Measurements from ENCODE around the gene ANXA4. TPM values are rescaled to one million over a fixed set of nuclear protein-coding genes. Genes with fewer than 3 reads are reported as not detected.
A peak's percentile ranks its signal among the peaks of the same experiment; 100 is the strongest.

ANXA4 gene
- total RNA-seq, 1 experiment from 2014 or later, result 183 TPM

- Histone ChIP-seq H3K9me3 (ENCODE audit: control insufficient read depth, insufficient read depth, low read depth, low read length) (no peaks in the 10 kb centered on the region), H3K4me3 (ENCODE audit: low read depth in 2 of 2, low read length in 2 of 2) (no peak overlapping the region), H3K27ac (ENCODE audit: low read length) (no peak overlapping the region), H3K4me1 (ENCODE audit: control insufficient read depth, insufficient read depth, low read length) (no peaks in the 10 kb centered on the region; the same call in 1 of the 2 replicates), H3K36me3 (ENCODE audit: control insufficient read depth, insufficient read depth, low read length) (peaks cover 3% of the 10 kb centered on the region; the same call in 1 of the 2 replicates), H3K27me3 (ENCODE audit: control insufficient read depth, insufficient read depth, low read length) (no peaks in the 10 kb centered on the region)
- intact Hi-C loops (cut with micrococcal nuclease; ENCODE audit: unreplicated experiment), result no loop called here
- in situ Hi-C loops (cut with HindIII; ENCODE audit: low pct_unique_long_range_greater_than_20kb, low sequenced_read_pairs), result no loop called here
- ChIA-PET CTCF (no interaction called here), POLR2A (no interaction called here)
- TF ChIP-seq CTCF (IDR thresholded peaks at IDR 0.05) (no peak), TCF7L2 (IDR thresholded peaks at IDR 0.05; ENCODE audit: low read depth, low read length) (no peak), SIN3A (IDR thresholded peaks at IDR 0.05; ENCODE audit: borderline replicate concordance, insufficient read depth, low read depth, low read length) (no peak), POLR2AphosphoS5 (IDR thresholded peaks at IDR 0.05; ENCODE audit: low read depth, low read length) (no peak), REST (IDR thresholded peaks at IDR 0.05; ENCODE audit: insufficient read depth in 1 of 2, low read depth in 2 of 2, low read length in 1 of 2) (no peak)
- ATAC-seq, result no peak
- TSS peak; percentile 27 for BruUV-seq (replicated peaks)
- no peak for DNase-seq (ENCODE audit: low read depth, low spot score)
These were observed 39.7 kb downstream of the ANXA4 start for GRCh38 chr2:69781321-69782248.

GRCh38 chr2:69784228-69784627 is 42.3 kb downstream of the ANXA4 start:
- BruUV-seq (replicated peaks), result no TSS peak
- H3K9me3 ChIP-seq (ENCODE audit: control insufficient read depth, insufficient read depth, low read depth, low read length), result no peaks in the 10 kb centered on the region
- ChIA-PET CTCF (no interaction called here), POLR2A (no interaction called here)
- no peaks in the 10 kb centered on the region; the same call in 1 of the 2 replicates for H3K4me1 ChIP-seq (ENCODE audit: control insufficient read depth, insufficient read depth, low read length)
- in situ Hi-C loops (cut with HindIII; ENCODE audit: low pct_unique_long_range_greater_than_20kb, low sequenced_read_pairs) (no loop called here), intact Hi-C loops (cut with micrococcal nuclease; ENCODE audit: unreplicated experiment) (no loop called here)
- H3K27me3 ChIP-seq (ENCODE audit: control insufficient read depth, insufficient read depth, low read length), result no peaks in the 10 kb centered on the region
- H3K4me3 ChIP-seq (ENCODE audit: low read depth in 2 of 2, low read length in 2 of 2), result no peak overlapping the region
- no peak overlapping the region for H3K27ac ChIP-seq (ENCODE audit: low read length)
- no peak for ATAC-seq
- H3K36me3 ChIP-seq (ENCODE audit: control insufficient read depth, insufficient read depth, low read length), result peaks cover 4% of the 10 kb centered on the region
- DNase-seq (ENCODE audit: low read depth, low spot score), result no peak
- TF ChIP-seq POLR2AphosphoS5 (IDR thresholded peaks at IDR 0.05; ENCODE audit: low read depth, low read length), result no peak
- TF ChIP-seq REST (IDR thresholded peaks at IDR 0.05; ENCODE audit: insufficient read depth in 1 of 2, low read depth in 2 of 2, low read length in 1 of 2), result no peak

Measured in Panc1 (cell line).